Motor neuron (in vitro differentiated cells): Measurements from ENCODE around the gene MTM1. TPM values are rescaled to one million over a fixed set of nuclear protein-coding genes. Genes with fewer than 3 reads are reported as not detected.

Experiments used
- ATAC-seq, 8 experiments: fragments of 200-7000 bp; cut with Tn5 transposase; replicated peaks in 6 of 8; 2 replicates each; pipeline ENCODE4 v1.8.0; 2021; ENCODE audit warnings: mild to moderate bottlenecking in 8 of 8, moderate library complexity in 8 of 8
- H3K27ac ChIP-seq, 2 donors: fragments of 250-450 bp; sonication (Bioruptor Pico); 2 replicates each; pipeline ENCODE4 v1.9.0; 2021; ENCODE audit warnings: antibody characterized with exemption in 2 of 2, mild to moderate bottlenecking in 2 of 2, moderate library complexity in 1 of 2
- H3K4me1 ChIP-seq, 2 donors: fragments of 250-450 bp; sonication (Bioruptor Pico); replicated peaks in 1 of 2; 2 replicates each; pipeline ENCODE4 v1.6.1; 2021; ENCODE audit warnings: antibody characterized with exemption in 2 of 2, mild to moderate bottlenecking in 2 of 2, moderate library complexity in 1 of 2
- H3K4me3 ChIP-seq, 5 donors: fragments of 250-450 bp; sonication (Bioruptor Pico); 2 replicates each; pipeline ENCODE4 v1.9.0; 2021; ENCODE audit warnings: antibody characterized with exemption in 5 of 5, mild to moderate bottlenecking in 5 of 5, moderate library complexity in 4 of 5
- WGBS, 10 experiments: fragments of 450-650 bp; shearing (Covaris generic); methylation state at CpG; one replicate each; pipeline ENCODE4 v1.0.0; 2022; 5-methylcytosine and 5-hydroxymethylcytosine counted together
- in situ Hi-C, 9 experiments: fragments of 400-800 bp; cut with MboI; loops; one replicate each; pipeline ENCODE4 v1.15.0; 2021; ENCODE audit warnings: low sequenced_read_pairs in 9 of 9, low pct_unique_long_range_greater_than_20kb in 2 of 9; ENCODE audit not compliant: unreplicated experiment in 9 of 9
- total RNA-seq, 8 experiments: library from RNA; unstranded; fragments of 300-600 nt; gene quantifications; 2 replicates each; pipeline versions ENCODE4 v1.2.3 to v1.2.4, GENCODE V29; 2022

MTM1 gene
- total RNA-seq, 8 experiments from 2014 or later: 4.8 to 13.4 (median 7.0) TPM

- 80% methylated on average over 2 of the region's 4 CpGs; no CpG with 5 or more reads in 9 of the 10 experiments for WGBS, 10 experiments
- no peak for ATAC-seq
- H3K4me1 ChIP-seq: peaks cover 5 to 6% of the 10 kb centered on the region in 2 donors
- in situ Hi-C loops: no loop called here
- H3K27ac ChIP-seq: no peak overlapping the region
- H3K4me3 ChIP-seq: no peak overlapping the region
These were observed 25.6 kb upstream of the MTM1 start for GRCh38 chrX:150542846-150543229.

GRCh38 chrX:150543230-150544155 lies 24.9 kb upstream of the MTM1 start:
- in situ Hi-C loops: no loop called here
- Histone ChIP-seq H3K27ac (no peak overlapping the region), H3K4me1 (peaks cover 5 to 8% of the 10 kb centered on the region in 2 donors), H3K4me3 (no peak overlapping the region)
- 0 to 100% (median 80%) methylated on average over 1 to 6 of the region's 13 CpGs; no CpG with 5 or more reads in 5 of the 10 experiments for WGBS, 10 experiments
- no peak for ATAC-seq

- H3K4me3 ChIP-seq: no peak overlapping the region
- no CpG with 5 or more reads among the region's 11 CpGs for WGBS, 10 experiments
- peaks cover 5 to 8% of the 10 kb centered on the region in 2 donors for H3K4me1 ChIP-seq
- in situ Hi-C loops: no loop called here
- H3K27ac ChIP-seq: no peak overlapping the region
- ATAC-seq: no peak
These were observed 24.1 kb upstream of the MTM1 start for GRCh38 chrX:150544222-150544787.

GRCh38 chrX:150544835-150545770 lies 23.3 kb upstream of the MTM1 start:
- Histone ChIP-seq H3K4me1 (peaks cover 5 to 8% of the 10 kb centered on the region in 2 donors), H3K27ac (no peak overlapping the region), H3K4me3 (no peak overlapping the region)
- in situ Hi-C loops: no loop called here
- 0 to 100% (median 40%) methylated on average over 1 to 7 of the region's 8 CpGs; no CpG with 5 or more reads in 2 of the 10 experiments for WGBS, 10 experiments
- no peak for ATAC-seq

- in situ Hi-C loops: no loop called here
- H3K27ac ChIP-seq: no peak overlapping the region
- peak in 2 of 8 experiments; percentile 13 to 37 for ATAC-seq
- H3K4me3 ChIP-seq: no peak overlapping the region
- WGBS, 10 experiments: 11 to 93% (median 60%) methylated on average over 3 to 5 of the region's 9 CpGs; no CpG with 5 or more reads in 7 of the 10 experiments
- peaks cover 5 to 8% of the 10 kb centered on the region in 2 donors for H3K4me1 ChIP-seq
These were observed 21.7 kb upstream of the MTM1 start for GRCh38 chrX:150546711-150547153.

- peaks cover 5 to 8% of the 10 kb centered on the region in 2 donors for H3K4me1 ChIP-seq
- H3K27ac ChIP-seq: peak overlapping the region in 1 of 2 donors; percentile 26
- peak in 7 of 8 experiments; percentile 86 to 99 (median 97) for ATAC-seq
- WGBS, 10 experiments: 42% methylated on average over 10 of the region's 54 CpGs; no CpG with 5 or more reads in 9 of the 10 experiments
- peak overlapping the region in 1 of 5 donors; percentile 15 for H3K4me3 ChIP-seq
- in situ Hi-C loops: no loop called here
These were observed 20.9 kb upstream of the MTM1 start for GRCh38 chrX:150547375-150548115.

- no peak overlapping the region for H3K4me3 ChIP-seq
- ATAC-seq: no peak
- 59 to 60% methylated on average over 3 to 4 of the region's 4 CpGs; no CpG with 5 or more reads in 8 of the 10 experiments for WGBS, 10 experiments
- in situ Hi-C loops: no loop called here
- H3K4me1 ChIP-seq: peaks cover 5 to 8% of the 10 kb centered on the region in 2 donors
- no peak overlapping the region for H3K27ac ChIP-seq
These were observed 20.2 kb upstream of the MTM1 start for GRCh38 chrX:150548251-150548650.

- no peak overlapping the region for H3K27ac ChIP-seq
- peaks cover 5 to 8% of the 10 kb centered on the region in 2 donors for H3K4me1 ChIP-seq
- ATAC-seq: peak in 1 of 8 experiments; percentile 5
- in situ Hi-C loops: no loop called here
- WGBS, 10 experiments: 17 to 80% methylated on average over 1 of the region's 2 CpGs; no CpG with 5 or more reads in 8 of the 10 experiments
- no peak overlapping the region for H3K4me3 ChIP-seq
These were observed 19.7 kb upstream of the MTM1 start for GRCh38 chrX:150548684-150549083.

- Histone ChIP-seq H3K27ac (no peak overlapping the region), H3K4me3 (no peak overlapping the region), H3K4me1 (peaks cover 5 to 8% of the 10 kb centered on the region in 2 donors)
- in situ Hi-C loops: no loop called here
- no peak for ATAC-seq
- WGBS, 10 experiments: 27 to 67% (median 34%) methylated on average over 3 of the region's 3 CpGs; no CpG with 5 or more reads in 7 of the 10 experiments
These were observed 16.5 kb upstream of the MTM1 start for GRCh38 chrX:150551963-150552362.

GRCh38 chrX:150558424-150558823 lies 10.0 kb upstream of the MTM1 start:
- WGBS, 10 experiments: 47 to 70% methylated on average over 2 of the region's 7 CpGs; no CpG with 5 or more reads in 8 of the 10 experiments

GRCh38 chrX:150564838-150565237 lies 3.6 kb upstream of the MTM1 start:
- peaks cover 17 to 19% of the 10 kb centered on the region in 2 donors for H3K4me1 ChIP-seq
- H3K27ac ChIP-seq: no peak overlapping the region
- H3K4me3 ChIP-seq: no peak overlapping the region
- whole genome bisulfite sequencing, 10 experiments: 0 to 25% methylated on average over 1 to 2 of the region's 3 CpGs; no CpG with 5 or more reads in 8 of the 10 experiments
- ATAC-seq: no peak
- in situ Hi-C loops: no loop called here

More at GRCh38 chrX:150558424-150558823, 10.0 kb upstream of the MTM1 start:
- in situ Hi-C loops: no loop called here
- no peak for ATAC-seq
- no peaks in the 10 kb centered on the region for H3K4me1 ChIP-seq
- no peak overlapping the region for H3K4me3 ChIP-seq
- H3K27ac ChIP-seq: no peak overlapping the region

- Histone ChIP-seq H3K4me3 (no peak overlapping the region), H3K27ac (no peak overlapping the region), H3K4me1 (peaks cover 17 to 19% of the 10 kb centered on the region in 2 donors)
- 42 to 90% methylated on average over 2 of the region's 5 CpGs; no CpG with 5 or more reads in 8 of the 10 experiments for WGBS, 10 experiments
- in situ Hi-C loops: no loop called here
- no peak for ATAC-seq
These were observed 2.9 kb upstream of the MTM1 start for GRCh38 chrX:150565551-150565950.
